Activated T-cell treated with anti-CD3 and anti-CD28 coated beads, Interleukin-2, amount 50 U/mL, for 48 hours (primary cell): ENCODE results near the gene TREML1.
"Not testable (repeated sequence)": the region's sequence is repeated elsewhere in the genome, so short reads cannot be mapped to it uniquely, and the experiment has no call there.

Source experiments
- DNase-seq, 2 experiments: peaks; one replicate each; pipeline ENCODE4 v3.0.0-alpha.2; 2020

TREML1 gene, protein sequence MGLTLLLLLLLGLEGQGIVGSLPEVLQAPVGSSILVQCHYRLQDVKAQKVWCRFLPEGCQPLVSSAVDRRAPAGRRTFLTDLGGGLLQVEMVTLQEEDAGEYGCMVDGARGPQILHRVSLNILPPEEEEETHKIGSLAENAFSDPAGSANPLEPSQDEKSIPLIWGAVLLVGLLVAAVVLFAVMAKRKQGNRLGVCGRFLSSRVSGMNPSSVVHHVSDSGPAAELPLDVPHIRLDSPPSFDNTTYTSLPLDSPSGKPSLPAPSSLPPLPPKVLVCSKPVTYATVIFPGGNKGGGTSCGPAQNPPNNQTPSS

DNA sequence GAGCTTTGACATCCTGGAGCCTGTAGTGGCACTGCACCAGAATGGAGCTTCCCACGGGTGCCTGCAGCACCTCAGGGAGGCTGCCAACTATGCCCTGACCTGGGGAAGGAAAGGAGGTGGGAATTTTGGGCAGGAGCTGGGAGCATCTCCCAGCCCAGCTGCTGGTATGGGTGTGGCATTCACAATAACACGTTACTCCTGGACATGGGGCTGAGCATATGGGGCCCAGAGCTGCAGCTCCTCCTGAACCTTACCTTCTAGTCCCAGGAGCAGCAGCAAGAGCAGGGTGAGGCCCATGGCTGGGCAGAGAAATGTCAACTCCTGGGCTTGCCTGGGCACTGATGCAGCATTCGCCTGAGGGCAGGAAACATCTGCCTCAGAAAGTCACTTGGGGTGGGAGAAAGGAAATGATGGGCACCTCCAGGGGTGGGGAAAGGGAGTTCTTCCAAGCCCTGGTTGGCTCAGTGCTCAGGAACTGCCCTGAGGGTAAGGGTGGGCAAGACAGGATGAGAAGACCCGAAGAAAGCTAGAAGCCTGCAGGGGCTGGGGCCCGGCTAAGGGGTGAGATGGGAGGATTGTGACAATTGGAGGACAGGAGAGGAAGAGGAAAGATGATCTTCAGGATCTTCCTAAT is at the start of gene TREML1:
Gene TREML1 (minus strand): TSS at position 356 of the 634 bp plus-strand sequence. CDS start 59 bp downstream, at position 297.
- no peak for DNase-seq

DNA sequence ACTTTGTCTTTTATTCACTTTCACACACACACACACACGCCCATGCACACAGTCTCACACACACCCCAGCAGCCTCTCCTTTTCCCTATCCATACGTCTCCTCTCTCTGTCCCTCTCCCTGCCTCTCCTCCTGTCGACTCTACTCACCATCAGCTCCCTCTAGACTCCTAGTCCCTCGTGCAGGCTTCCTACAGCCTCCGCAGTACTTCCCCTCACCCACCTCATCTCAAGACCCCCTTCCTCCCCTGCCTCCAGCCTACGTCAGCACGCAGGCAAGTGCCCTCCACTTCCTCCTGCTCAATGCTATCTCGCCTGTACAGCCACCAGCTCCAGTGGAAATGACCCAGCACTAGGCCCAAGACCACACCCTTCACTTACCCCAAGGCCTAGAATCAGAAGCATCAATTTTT is 47.6 kb upstream of the TREML1 start:
- DNase-seq, result no peak

DNA sequence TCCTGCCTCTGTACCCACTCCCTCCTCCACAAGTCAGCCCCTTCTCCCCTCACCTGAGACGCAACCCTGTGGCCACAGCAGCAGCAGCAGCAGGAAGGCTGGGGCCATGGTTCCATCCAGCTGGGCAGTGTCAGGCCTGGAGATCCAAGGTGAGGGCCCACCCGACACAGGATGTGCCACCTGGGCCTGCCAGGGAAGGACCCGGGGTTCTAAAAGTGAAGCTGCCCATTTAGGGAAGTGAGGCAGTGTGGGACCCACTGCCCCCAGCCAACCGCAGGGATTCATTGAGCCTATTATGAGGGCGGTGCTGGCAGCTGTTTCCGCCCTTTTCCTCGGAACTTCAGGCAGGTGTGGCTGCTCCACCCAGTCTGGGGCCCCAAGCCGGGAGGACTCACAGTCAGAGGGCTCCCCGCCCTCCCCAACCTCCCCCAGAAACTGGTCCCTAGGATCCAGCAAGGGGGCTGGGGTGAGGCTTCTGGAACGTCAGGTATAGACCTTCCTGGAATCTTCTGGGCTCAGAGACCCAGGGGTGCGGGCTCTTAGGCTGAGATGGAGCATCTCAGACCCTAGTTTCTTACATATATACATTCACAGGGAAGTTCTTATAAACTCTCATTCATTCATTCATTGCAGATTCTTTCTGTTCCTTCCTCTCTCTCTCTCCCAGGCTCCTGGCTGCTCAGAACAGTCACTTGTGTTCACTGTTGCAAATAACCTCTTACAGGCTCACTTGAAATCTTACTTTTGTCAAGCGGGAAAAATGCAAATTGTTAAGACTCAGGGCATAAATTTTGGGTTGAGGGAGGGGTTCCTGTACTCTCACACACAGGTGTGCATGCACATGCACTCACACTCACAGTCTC is 47.0 kb upstream of the TREML1 start, which contains the start of gene TREML2:
Gene TREML2 (minus strand): TSS at position 249 of the 863 bp plus-strand sequence. CDS start 141 bp downstream, at position 108.
- DNase-seq, result peak; percentile 56 to 58

DNA sequence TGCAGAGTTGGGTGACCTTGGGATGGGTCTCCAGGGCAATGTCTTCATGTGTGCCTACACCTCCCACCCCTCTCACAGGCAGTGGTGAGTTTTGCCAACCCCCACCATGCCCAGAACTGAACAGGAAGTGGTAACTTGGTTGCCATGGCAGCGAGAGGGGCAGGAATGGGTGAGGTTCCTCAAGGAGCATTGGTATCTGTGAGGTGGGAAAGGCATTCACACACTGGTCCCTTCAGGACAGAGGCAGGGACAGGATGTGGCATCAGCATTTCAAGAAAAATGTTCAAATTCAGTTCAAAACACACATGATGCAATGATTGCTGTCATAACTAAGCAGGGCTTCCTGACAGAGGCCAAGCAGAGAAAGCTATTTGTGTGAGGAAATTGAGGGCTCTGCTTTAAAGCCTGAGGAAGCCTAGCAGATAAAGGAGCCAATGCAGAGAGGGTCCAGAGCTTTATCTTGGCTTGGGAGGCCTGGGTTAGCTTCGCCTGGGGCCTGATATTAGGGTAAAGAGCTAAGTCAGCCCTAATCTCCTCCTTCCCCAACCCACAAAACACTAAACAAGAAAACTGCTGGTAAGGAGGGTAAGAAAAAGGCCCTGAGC is 46.3 kb upstream of the TREML1 start:
- peak; percentile 68 to 72 for DNase-seq

DNA sequence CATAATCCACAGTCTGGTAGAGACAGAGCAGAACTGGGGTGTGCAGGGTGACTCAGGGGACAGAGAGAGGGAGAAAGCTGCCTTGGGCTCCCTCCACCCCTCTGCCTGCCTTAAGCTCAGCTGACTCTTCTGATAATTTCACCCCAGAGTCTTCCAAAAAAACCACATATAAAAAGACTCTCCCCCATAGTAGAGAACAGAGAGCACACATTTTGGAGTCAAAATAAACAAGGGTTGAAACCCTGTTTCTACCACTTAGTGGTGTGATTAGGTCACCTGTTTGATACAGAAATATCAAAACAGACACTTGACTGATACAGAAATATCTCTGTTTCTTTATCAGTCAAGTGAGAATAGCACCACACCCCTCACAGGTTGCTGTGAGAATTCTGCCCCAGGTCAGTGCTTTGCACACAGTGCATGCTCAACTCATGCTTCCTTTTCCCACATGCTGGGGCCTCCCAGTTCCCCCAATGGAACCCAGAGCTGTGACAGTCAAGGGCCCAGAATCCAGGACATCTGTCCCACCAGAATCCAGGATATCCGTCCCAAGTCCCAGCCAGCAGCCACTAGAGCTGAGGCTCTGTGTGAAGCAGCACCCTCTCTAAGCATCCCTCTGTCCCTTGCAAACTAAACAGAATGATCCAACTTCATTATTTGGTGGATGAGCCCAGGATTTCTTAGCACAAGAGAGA is 45.6 kb upstream of the TREML1 start:
- peak; percentile 56 to 60 for DNase-seq

DNA sequence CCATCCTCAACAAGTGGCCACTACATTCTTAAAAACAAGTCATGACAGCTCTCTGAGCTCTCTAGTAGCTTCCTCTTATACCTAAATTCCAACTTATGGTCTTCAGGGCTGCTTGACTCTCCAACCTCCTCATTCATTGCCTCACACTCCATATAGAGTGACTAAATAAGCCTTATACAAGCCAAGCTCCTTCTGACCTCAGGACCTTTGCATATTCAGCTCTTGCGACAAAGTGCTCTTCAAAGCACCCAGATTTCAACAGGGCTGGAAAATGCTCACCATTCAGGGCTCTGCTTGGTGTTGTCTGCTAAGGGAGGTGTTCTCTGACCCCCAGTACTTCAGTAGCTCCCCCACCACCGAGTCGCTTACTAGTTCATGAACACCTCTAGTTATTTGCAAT is 43.1 kb upstream of the TREML1 start:
- DNase-seq, result no peak

DNA sequence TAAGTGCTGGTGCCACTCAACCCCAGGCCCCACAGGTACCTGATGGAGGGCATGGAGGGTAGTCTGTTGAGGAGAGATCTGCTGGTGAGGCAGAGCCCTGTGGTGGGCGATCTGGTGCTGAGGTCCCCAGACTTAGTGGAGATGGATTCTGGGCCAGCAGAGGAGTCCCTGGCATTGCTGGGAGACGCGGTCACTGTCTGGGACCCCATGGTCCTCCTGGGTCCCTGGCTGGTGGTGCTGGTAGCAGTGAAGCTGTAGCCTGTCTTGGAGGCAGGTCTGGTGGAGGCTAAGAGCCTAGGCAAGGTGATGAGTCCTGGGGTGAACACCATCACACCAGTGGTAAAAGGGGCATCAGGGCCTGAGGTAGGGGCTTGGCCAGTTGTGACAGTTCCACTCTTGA is 40.2 kb upstream of the TREML1 start:
- DNase-seq, result no peak

DNA sequence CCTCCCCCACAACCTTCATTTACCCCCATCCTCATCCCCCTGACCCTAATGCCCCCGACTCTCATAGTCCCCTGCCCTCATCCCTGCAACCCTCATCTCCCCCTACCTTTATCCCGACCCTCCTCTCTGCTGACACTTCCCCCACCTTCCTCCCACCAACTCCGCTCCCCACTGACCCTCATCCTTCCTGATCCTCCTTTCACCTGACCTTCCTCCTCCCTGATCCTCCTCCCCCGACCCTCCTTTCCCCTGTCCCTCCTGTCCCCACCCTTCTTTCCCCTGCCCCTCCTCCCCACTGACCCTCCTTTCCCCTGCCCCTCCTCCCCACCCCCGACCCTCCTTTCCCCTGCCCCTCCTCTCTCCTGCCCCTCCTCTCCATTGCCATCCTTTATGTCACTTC is 39.7 kb upstream of the TREML1 start:
- no peak for DNase-seq

DNA sequence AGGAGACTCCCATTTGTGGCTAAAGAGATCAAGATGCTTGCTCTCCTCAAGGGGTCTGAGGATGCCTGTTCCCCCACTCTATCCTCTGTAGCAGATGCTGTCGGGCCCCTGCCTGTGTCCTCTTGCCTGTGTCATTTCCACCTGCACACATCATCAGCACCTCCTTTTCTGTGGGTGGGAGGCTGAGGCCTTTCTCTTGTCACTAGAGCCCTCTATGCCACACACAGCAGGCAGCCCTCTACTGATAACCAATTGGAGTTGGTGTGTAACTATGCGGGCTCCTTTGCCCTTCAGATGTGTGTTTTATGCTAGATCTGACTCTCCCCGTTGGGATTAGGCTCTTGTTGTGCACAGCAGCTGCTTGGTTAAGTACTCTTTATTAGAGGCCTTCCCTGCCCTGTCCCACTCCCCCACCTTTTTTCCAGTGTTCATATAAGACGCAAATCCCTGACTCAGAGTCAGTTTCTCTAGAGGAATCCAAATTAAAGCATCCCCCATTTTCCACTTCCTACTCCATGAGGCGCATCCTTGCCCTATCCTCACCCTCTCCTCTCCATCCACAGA is 39.1 kb upstream of the TREML1 start:
- DNase-seq, result no peak

DNA sequence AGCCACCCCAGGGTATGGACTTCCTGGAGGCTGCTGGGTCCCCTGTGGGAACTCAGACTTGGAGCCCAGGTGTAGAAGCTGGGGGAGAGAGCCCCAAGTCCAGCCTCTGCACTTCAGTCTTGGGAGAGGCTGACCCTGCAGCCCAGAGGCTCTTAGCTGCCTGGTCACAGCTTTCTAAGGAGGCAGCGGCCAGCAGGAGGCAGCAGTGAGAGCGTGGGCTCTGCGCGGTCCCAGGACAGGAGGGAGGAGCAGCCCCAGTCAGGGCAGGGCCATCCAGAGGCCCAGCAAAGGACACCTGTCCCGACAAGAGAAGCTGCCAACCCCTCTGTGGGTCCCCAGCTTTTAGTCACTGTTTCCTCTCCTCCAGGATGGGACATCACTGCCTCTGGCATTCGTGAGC is 37.4 kb upstream of the TREML1 start:
- DNase-seq, result peak; percentile 67 to 70

DNA sequence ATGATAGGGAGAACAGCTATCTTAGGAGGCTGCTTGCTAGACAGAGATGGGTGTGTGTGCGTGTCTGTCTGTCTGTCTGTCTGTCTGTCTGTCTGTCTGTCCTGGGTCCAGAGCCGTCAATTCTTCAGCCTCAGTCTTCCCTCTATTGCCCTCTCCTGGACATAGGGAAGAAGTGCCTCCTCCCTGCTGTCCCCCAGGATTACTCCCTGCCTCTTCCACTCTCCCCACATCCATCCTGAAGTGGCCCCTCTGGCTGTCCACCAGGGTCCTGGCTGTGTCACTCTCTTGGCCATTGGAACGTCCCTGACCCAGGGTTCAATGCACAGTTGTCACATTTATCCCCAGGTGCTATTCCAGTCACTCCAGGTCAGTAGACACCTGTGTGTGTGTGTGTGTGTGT is 36.6 kb upstream of the TREML1 start:
- DNase-seq, result no peak

DNA sequence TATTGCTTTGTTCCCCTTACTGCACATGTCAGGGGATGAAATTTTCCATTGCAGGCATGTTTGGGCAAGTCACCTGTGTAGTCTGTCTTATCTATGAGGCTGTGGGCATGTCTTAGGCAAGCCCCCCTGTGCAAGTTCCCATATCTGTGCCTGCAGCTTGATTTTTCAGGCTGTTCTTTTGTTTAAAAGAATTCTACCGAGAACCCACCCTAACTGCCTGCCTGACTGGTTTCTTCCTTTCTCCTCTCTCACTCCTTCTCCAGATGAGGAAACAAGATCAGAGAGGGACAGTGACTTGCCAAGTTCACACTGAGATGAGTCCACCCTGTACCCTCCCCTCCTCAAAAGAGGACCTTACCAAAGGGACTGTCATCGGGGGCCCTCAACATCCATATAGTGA is 35.8 kb upstream of the TREML1 start:
- no peak for DNase-seq

DNA sequence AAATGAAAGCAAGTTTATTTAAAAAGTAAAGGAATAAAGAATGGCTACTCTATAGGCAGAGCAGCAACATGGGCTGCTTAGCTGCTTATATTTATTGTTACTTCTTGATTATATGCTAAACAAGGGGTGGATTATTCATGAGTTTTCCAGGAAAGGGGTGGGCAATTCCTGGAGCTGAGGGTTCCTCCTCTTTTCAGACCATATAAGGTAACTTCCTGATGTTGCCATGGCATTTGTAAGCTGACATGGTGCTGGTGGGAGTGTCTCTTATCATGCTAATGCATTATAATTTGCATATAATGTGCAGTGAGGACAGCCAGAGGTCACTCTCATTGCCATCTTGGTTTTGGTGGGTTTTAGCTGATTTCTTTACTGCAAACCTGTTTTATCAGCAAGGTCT is 34.9 kb upstream of the TREML1 start:
- DNase-seq, result not testable (repeated sequence)

DNA sequence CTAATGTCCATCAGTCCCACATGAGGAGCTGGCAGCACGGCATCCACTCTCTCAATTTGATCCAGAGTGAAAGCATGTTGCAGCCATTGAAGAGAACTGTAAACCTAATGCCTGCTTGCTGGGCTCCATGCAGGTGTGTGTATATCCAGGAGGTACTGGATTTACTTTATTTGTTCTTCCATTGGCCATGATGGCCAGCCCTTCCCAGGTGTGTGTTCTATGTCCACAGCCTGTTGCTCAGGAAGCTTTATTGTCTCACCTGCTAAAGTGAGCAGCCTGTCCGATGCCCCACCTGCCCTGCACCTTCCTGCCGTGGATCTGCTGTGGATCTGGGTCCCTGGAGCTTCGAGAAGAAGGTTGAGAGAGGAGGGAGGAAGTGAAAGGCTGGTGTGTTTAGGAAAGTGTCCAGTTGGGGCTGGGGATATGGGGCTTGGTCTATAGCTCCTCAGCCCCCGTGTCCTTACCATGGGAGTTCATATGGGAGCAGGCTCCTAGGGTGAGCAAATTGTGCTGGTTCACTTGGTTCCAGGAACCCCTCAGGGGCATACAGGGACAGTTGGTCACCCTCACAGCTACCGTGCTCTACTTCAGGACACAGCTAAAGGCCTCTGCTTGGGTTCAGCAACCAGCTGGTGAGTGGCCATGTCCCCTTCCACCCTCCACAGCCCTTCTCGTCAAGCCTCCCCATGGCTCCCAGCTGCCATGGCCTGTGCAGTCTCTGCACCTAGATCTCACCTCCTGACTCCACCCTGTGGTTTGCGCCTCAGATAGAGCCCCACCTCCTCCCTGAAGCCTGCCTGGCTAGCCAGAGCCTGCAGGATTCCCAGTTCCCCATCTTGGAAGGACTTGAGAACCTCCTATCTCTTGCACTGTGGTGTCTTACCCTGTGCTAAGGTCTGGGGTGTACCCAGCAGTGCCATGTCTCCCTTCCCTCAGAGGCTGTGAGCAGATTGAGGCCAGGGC is 34.1 kb upstream of the TREML1 start:
- DNase-seq, result no peak

DNA sequence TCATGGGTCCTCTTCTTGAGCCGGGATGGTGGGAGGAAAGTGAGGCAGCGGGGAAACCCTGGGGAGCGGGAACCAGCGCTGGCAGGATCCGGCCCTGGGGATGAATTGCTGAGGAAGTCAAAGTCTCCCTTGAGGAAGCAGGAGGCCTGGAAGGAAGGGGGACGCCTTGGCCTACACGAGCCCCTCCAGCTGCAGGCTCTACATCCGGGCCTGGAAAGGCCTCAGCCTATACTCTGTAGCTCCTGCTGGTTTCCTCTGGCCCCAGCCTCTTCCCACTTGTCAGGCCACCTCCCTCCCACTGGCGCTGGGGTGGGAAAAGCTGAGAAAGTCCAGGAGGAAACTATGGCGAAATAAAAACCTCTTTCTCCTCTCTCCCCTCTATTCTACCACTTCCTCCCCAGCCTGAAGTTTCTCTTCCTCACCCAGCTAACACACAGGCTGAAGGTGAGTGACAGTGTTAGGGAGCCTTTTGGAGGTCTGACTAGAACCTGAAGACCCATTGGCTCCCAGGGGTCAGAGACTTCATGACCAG is 31.9 kb upstream of the TREML1 start:
- no peak for DNase-seq

DNA sequence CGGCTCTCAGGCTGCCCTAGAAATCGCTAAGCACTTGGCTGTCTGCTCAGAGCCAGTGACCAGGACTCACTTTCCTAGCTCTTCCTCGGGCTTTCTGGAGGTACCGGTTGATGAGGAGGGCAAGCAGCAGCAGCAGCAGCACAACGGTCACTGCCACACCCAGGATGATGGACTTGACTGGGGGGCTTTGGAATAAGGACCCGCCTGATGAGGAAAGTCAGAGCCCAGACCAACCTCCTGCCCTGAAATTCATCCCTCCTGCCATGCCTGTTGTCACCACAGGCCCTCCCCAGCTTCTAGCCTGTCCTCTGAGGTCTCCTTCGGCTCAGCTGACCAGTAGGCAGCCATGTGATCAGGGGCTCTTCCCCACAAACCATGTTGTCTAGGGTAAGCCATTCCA is 30.6 kb upstream of the TREML1 start:
- DNase-seq, result no peak

DNA sequence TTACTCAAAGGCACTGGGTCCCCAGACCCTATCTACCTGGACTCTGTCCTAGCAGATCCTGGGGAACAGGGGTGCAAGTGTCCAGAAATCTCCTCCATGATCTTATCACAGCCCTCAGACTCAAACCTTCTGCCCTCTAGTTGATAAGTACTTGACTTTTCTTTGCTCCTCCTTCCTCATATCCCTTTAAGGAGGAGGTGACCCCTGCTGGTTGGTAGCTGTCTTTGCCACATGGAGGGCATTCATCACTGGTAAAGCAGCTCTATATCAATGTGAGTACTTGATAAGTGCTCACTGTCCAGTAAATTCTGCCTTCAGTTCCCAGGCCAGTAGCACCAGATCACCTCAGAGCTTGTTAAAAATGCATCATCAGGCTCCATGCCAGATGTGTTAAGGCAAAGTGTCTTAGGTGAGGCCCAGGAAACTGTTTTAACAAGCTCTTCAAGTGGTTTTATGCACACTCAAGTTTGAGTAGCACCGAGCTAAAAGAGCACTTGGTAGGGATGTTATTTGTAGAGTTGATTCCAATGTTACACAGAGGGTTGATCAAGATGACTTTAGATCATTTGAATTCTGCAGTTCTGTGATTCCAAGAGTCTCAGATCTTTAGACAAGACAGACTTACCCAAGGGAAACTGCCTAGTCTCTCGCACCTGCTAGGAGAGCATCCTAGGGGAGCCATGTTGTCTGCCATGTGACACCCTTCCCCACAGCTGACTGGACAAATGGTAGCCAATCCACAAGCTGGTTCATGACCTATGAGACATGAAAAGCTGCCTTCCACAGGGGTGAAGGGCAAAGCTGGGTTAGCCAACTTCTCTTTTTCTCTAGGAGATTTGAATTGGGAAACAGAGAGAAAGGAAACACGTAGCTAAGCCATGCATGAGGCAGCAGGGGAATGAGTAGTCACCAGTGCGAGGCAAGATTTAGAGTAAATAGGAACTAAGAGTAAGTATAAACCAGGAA is 28.2 kb upstream of the TREML1 start:
- DNase-seq, result peak; percentile 53 to 59

DNA sequence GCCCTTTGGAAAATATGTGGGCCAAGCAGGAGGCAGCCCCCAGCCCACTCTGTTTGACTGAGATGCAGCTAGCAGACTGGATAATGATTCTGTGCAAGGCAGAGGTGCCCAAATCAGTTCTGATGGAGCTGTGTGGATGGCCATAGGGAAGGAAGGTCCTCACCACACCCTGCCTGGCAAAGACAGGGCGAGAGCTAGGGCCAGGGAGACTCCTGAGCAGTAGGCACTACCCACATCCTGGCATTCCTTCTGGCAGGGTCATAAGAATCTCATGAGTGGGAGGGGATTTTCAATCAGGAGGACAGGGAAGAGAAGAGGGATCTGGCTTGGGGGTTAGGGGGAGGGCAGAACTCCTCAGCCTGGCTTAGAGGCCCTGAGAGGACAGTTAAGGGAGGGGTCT is 27.4 kb upstream of the TREML1 start:
- no peak for DNase-seq

DNA sequence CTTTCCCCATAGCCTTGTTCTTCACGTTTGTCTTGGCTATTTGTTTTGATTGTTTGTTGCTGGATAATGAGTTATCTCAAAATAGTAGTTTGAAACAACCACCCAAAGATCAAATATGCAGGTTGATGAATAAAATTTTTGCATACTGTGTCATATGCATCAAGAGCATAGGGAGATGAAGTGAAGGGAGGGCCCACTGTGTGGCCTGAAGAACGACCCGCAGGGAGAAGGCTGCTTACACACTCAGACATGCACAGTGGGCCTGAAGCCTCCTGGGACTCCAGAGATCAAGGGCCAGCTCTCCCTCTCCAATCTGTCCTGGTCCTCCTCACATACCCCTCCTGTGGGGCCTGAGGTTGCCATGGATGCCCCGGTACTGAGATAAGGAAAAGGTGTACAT is 25.0 kb upstream of the TREML1 start:
- peak in 1 of 2 experiments; percentile 2 for DNase-seq
